SK-N-SH (cell line): ENCODE measurements around the gene CCT2. TPM values are rescaled to one million over a fixed set of nuclear protein-coding genes. Genes with fewer than 3 reads are reported as not detected.
A peak's percentile ranks its signal among the peaks of the same experiment; 100 is the strongest.

Source experiments
- CTCF ChIA-PET: fragments of 300-600, 350-600 bp; formaldehyde crosslinking; extraction: SDS; loops from one replicate; lab custom pipeline; 2021; lab: Yijun Ruan, JAX
- POLR2A ChIA-PET: fragments of 350-600 bp; sonication (Branson Sonifier 250); formaldehyde crosslinking; extraction: SDS; loops from one replicate; lab custom pipeline; 2020; ENCODE audit warnings: antibody characterized with exemption, inconsistent platforms; lab: Yijun Ruan, JAX
- DNase-seq: peaks from one replicate; pipeline ENCODE4 v3.0.0; 2012
- H2AFZ ChIP-seq: fragments of 200-600 bp; sonication (generic); 2 replicates; pipeline ENCODE4 v1.8.1; 2016; ENCODE audit warnings: antibody characterized with exemption, mild to moderate bottlenecking, low read depth
- H3F3A ChIP-seq: fragments of 200-600 bp; sonication (generic); replicated peaks from 2 replicates; pipeline ENCODE3; 2016; ENCODE audit warnings: antibody characterized with exemption, mild to moderate bottlenecking; ENCODE audit not compliant: insufficient read depth
- H3K27ac ChIP-seq, 2 experiments: fragments of 200-500 bp in 1 of 2; fragments of 200-600 bp in 1 of 2; sonication (Bioruptor generic) in 1 of 2; sonication (generic), shearing (Covaris generic) in 1 of 2; 2 replicates each; pipeline versions ENCODE4 v1.5.1 to v1.6.1; 2014 to 2016; ENCODE audit warnings: low read depth in 2 of 2, inconsistent platforms in 1 of 2, low read length in 1 of 2, mild to moderate bottlenecking in 1 of 2, mixed read lengths in 1 of 2
- H3K27me3 ChIP-seq: fragments of 200-600 bp; sonication (generic), shearing (Covaris generic); 2 replicates; pipeline ENCODE4 v1.6.1; 2016; ENCODE audit warnings: mixed run types; ENCODE audit not compliant: insufficient read depth
- H3K36me3 ChIP-seq, 2 experiments: fragments of 200-500 bp in 1 of 2; fragments of 200-600 bp in 1 of 2; sonication (Bioruptor generic) in 1 of 2; sonication (generic) in 1 of 2; replicated peaks in 1 of 2; 2 replicates each; pipeline versions ENCODE3 to v1.5.1; 2014 to 2016; ENCODE audit warnings: low read length in 1 of 2, mild to moderate bottlenecking in 1 of 2; ENCODE audit not compliant: insufficient read depth in 2 of 2, control insufficient read depth in 1 of 2
- H3K4me1 ChIP-seq, 2 experiments: fragments of 200-500 bp in 1 of 2; fragments of 200-600 bp in 1 of 2; sonication (Bioruptor generic) in 1 of 2; sonication (generic), shearing (Covaris generic) in 1 of 2; 2 replicates each; pipeline versions ENCODE4 v1.5.1 to v1.6.1; 2014 to 2016; ENCODE audit warnings: low read depth in 1 of 2, low read length in 1 of 2, mixed run types in 1 of 2; ENCODE audit not compliant: insufficient read depth in 2 of 2, control insufficient read depth in 1 of 2
- H3K4me2 ChIP-seq: fragments of 200-600 bp; sonication (generic), shearing (Covaris generic); 2 replicates; pipeline ENCODE4 v1.6.1; 2017; ENCODE audit warnings: mixed run types
- H3K4me3 ChIP-seq, 2 experiments: fragments of 200-500 bp in 1 of 2; fragments of 200-600 bp in 1 of 2; sonication (Bioruptor generic) in 1 of 2; sonication (generic), shearing (Covaris generic) in 1 of 2; 2 replicates each; pipeline versions ENCODE4 v1.5.1 to v1.8.1; 2014 to 2016; ENCODE audit warnings: low read depth in 2 of 2, inconsistent platforms in 1 of 2, low read length in 1 of 2, mild to moderate bottlenecking in 1 of 2, mixed read lengths in 1 of 2, moderate library complexity in 1 of 2
- H3K79me2 ChIP-seq: fragments of 200-600 bp; sonication (generic); 2 replicates; pipeline ENCODE4 v1.8.1; 2017; ENCODE audit warnings: mild to moderate bottlenecking; ENCODE audit not compliant: insufficient read depth
- H3K9ac ChIP-seq: fragments of 200-600 bp; sonication (generic); 2 replicates; pipeline ENCODE4 v1.6.1; 2017; ENCODE audit warnings: mixed run types
- H3K9me2 ChIP-seq: fragments of 200-600 bp; sonication (generic); 2 replicates; pipeline ENCODE4 v1.6.1; 2017; ENCODE audit warnings: mixed run types
- H3K9me3 ChIP-seq: fragments of 200-600 bp; sonication (generic); 2 replicates; pipeline ENCODE4 v1.6.1; 2017; ENCODE audit warnings: mixed run types, mild to moderate bottlenecking, moderate library complexity
- H4K20me1 ChIP-seq: fragments of 200-600 bp; sonication (generic); 2 replicates; pipeline ENCODE4 v1.6.1; 2017; ENCODE audit warnings: mild to moderate bottlenecking, mixed run types; ENCODE audit not compliant: insufficient read depth
- EP300 ChIP-seq, 2 experiments: IDR thresholded peaks; 2 replicates each; pipeline versions ENCODE4 v1.4.0 to v1.6.1; 2012; ENCODE audit warnings: borderline replicate concordance in 1 of 2, low read depth in 1 of 2, low read length in 1 of 2
- FOSL2 ChIP-seq: IDR thresholded peaks from 2 replicates; pipeline ENCODE4 v1.4.0; 2012; ENCODE audit warnings: low read depth, mild to moderate bottlenecking, moderate library complexity, borderline replicate concordance
- FOXM1 ChIP-seq: IDR thresholded peaks from 2 replicates; pipeline ENCODE4 v1.4.0; 2012; ENCODE audit warnings: low read depth, mild to moderate bottlenecking
- JUND ChIP-seq: IDR thresholded peaks from 2 replicates; pipeline ENCODE4 v1.4.0; 2012
- MXI1 ChIP-seq: IDR thresholded peaks from 2 replicates; pipeline ENCODE4 v1.6.1; 2012; ENCODE audit warnings: mild to moderate bottlenecking, low read depth, low read length, improper control_type of control experiment
- POLR2AphosphoS5 ChIP-seq: IDR thresholded peaks from 2 replicates; pipeline ENCODE4 v1.6.1; 2012; ENCODE audit warnings: low read depth, low read length
- SIN3A ChIP-seq: IDR thresholded peaks from 2 replicates; pipeline ENCODE4 v1.6.1; 2012; ENCODE audit warnings: low read depth, mild to moderate bottlenecking, low read length, moderate library complexity, borderline replicate concordance
- SMC3 ChIP-seq: IDR thresholded peaks from 2 replicates; pipeline ENCODE4 v1.6.1; 2012; ENCODE audit warnings: low read depth, low read length, improper control_type of control experiment
- TAF1 ChIP-seq: IDR thresholded peaks from 2 replicates; pipeline ENCODE4 v1.6.1; 2012; ENCODE audit warnings: low read depth, mild to moderate bottlenecking, low read length, moderate library complexity, borderline replicate concordance
- USF2 ChIP-seq: fragments of 150-350 bp; IDR thresholded peaks from 2 replicates; pipeline ENCODE4 v1.6.1; 2017; ENCODE audit warnings: antibody characterized with exemption, low read length, low read depth, borderline replicate concordance
- YY1 ChIP-seq: IDR thresholded peaks from 2 replicates; pipeline ENCODE4 v1.4.0; 2012; ENCODE audit warnings: low read depth, mild to moderate bottlenecking
- WGBS: methylation state at CpG from one replicate; pipeline ENCODE4 v1.1.6; 2017; ENCODE audit warnings: low lambda C conversion rate; 5-methylcytosine and 5-hydroxymethylcytosine counted together
- polyA plus RNA-seq, 3 experiments: library from polyadenylated mRNA; depleted of rRNA; stranded (reverse); fragments of >200 nt; gene quantifications; 2 replicates each; pipeline ENCODE4 v1.2.3, GENCODE V29; 2012
- TF ChIP-seq, protein P1 (sequence below): fragments of 200-600 bp; sonication (generic); IDR thresholded peaks from 2 replicates; pipeline ENCODE4 v1.6.1; 2017; ENCODE audit warnings: antibody characterized with exemption, mild to moderate bottlenecking, moderate library complexity
- TF ChIP-seq, protein P2 (sequence below): IDR thresholded peaks from 2 replicates; pipeline ENCODE4 v1.6.1; 2012; ENCODE audit warnings: mild to moderate bottlenecking, low read depth, low read length, moderate library complexity
- TF ChIP-seq, protein P3 (sequence below): fragments of 150-350 bp; IDR thresholded peaks from 2 replicates; pipeline ENCODE4 v1.6.1; 2016; ENCODE audit warnings: mild to moderate bottlenecking, low read depth, low read length
- TF ChIP-seq, protein P4 (sequence below): IDR thresholded peaks from 2 replicates; pipeline ENCODE4; 2012

Gene CCT2
- polyA plus RNA-seq, 1 of the 3 experiments (the other 2 are of a cell fraction), result 181 TPM

DNA sequence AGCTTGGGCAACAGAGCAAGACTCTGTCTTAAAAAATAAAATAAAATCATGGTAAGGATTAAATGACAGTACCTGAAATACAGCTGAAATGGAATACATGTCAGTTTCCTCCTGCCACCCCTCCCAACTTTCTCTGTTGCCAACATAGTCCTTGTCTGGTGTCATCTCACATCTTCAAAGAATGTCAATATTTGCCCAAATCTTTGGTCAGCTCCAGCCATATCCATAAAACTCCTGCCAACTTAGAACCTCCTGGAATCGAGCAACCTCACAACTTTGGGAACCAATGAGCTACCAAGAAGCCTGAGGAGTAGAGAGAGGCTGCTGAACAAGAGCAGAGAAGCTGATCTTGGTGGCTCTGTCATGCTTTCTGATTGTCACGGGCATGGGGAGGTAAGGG is 36.3 kb downstream of the CCT2 start:
- CTCF ChIA-PET, result interaction anchor here (1.2 to 6.6 kb wide), 3 partner anchors 10 to 43 kb away, joined by 3 to 45 read pairs (median 3); no protein-coding TSS in a partner anchor
- POLR2A ChIA-PET, result no interaction called here
- no peaks in the 10 kb centered on the region for H3K9me2 ChIP-seq
- H3K4me3 ChIP-seq, result no peak overlapping the region
- no peak overlapping the region for H2AFZ ChIP-seq
- no peak overlapping the region for H3K9ac ChIP-seq
- TF ChIP-seq JUND, result no peak
- TF ChIP-seq POLR2AphosphoS5, result no peak
- TF ChIP-seq FOSL2, result no peak
- TF ChIP-seq SMC3, result no peak
- no peak for TF ChIP-seq TAF1
- TF ChIP-seq SIN3A, result no peak
- TF ChIP-seq, protein P1, sequence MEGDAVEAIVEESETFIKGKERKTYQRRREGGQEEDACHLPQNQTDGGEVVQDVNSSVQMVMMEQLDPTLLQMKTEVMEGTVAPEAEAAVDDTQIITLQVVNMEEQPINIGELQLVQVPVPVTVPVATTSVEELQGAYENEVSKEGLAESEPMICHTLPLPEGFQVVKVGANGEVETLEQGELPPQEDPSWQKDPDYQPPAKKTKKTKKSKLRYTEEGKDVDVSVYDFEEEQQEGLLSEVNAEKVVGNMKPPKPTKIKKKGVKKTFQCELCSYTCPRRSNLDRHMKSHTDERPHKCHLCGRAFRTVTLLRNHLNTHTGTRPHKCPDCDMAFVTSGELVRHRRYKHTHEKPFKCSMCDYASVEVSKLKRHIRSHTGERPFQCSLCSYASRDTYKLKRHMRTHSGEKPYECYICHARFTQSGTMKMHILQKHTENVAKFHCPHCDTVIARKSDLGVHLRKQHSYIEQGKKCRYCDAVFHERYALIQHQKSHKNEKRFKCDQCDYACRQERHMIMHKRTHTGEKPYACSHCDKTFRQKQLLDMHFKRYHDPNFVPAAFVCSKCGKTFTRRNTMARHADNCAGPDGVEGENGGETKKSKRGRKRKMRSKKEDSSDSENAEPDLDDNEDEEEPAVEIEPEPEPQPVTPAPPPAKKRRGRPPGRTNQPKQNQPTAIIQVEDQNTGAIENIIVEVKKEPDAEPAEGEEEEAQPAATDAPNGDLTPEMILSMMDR, result no peak
- no peak for TF ChIP-seq USF2
- TF ChIP-seq MXI1, result no peak
- TF ChIP-seq FOXM1, result no peak
- no peaks in the 10 kb centered on the region for H3K36me3 ChIP-seq
- peaks cover 8% of the 10 kb centered on the region; the same call in 1 of the 2 replicates for H3K27me3 ChIP-seq
- peaks cover 0 to 17% of the 10 kb centered on the region in 2 experiments; a peak in 1 of 4 replicates for H3K4me1 ChIP-seq
- WGBS, result 52% methylated on average over 2 of the region's 2 CpGs
- no peak overlapping the region for H3K27ac ChIP-seq
- H3F3A ChIP-seq, result no peaks in the 10 kb centered on the region
- DNase-seq, result no peak
- H4K20me1 ChIP-seq, result no peaks in the 10 kb centered on the region
- H3K79me2 ChIP-seq, result no peaks in the 10 kb centered on the region
- no peak overlapping the region for H3K4me2 ChIP-seq
- H3K9me3 ChIP-seq, result no peaks in the 10 kb centered on the region

- no peak overlapping the region for H3K27ac ChIP-seq
- CTCF ChIA-PET, result interaction anchor here (1.1 to 2.4 kb wide), 3 partner anchors 12 to 53 kb away, joined by 3 to 14 read pairs (median 5); no protein-coding TSS in a partner anchor
- no peak overlapping the region for H3K4me2 ChIP-seq
- H3K4me3 ChIP-seq, result no peak overlapping the region
- no peak overlapping the region for H2AFZ ChIP-seq
- H3K79me2 ChIP-seq, result no peaks in the 10 kb centered on the region
- H3K36me3 ChIP-seq, result no peaks in the 10 kb centered on the region
- H3K4me1 ChIP-seq, result peaks cover 0 to 17% of the 10 kb centered on the region in 2 experiments; a peak in 1 of 4 replicates
- H3K9me3 ChIP-seq, result no peaks in the 10 kb centered on the region
- H3F3A ChIP-seq, result no peaks in the 10 kb centered on the region
- POLR2A ChIA-PET, result no interaction called here
- no peak overlapping the region for H3K9ac ChIP-seq
- DNase-seq, result peak; percentile 80
- no peaks in the 10 kb centered on the region for H4K20me1 ChIP-seq
- no peaks in the 10 kb centered on the region for H3K9me2 ChIP-seq
- H3K27me3 ChIP-seq, result peaks cover 8% of the 10 kb centered on the region; the same call in 1 of the 2 replicates
- 44% methylated on average over 6 of the region's 13 CpGs for WGBS
- TF ChIP-seq MXI1, result peak; percentile 63
- TF ChIP-seq, protein P1, result no peak
- no peak for TF ChIP-seq YY1
- TF ChIP-seq, protein P2, sequence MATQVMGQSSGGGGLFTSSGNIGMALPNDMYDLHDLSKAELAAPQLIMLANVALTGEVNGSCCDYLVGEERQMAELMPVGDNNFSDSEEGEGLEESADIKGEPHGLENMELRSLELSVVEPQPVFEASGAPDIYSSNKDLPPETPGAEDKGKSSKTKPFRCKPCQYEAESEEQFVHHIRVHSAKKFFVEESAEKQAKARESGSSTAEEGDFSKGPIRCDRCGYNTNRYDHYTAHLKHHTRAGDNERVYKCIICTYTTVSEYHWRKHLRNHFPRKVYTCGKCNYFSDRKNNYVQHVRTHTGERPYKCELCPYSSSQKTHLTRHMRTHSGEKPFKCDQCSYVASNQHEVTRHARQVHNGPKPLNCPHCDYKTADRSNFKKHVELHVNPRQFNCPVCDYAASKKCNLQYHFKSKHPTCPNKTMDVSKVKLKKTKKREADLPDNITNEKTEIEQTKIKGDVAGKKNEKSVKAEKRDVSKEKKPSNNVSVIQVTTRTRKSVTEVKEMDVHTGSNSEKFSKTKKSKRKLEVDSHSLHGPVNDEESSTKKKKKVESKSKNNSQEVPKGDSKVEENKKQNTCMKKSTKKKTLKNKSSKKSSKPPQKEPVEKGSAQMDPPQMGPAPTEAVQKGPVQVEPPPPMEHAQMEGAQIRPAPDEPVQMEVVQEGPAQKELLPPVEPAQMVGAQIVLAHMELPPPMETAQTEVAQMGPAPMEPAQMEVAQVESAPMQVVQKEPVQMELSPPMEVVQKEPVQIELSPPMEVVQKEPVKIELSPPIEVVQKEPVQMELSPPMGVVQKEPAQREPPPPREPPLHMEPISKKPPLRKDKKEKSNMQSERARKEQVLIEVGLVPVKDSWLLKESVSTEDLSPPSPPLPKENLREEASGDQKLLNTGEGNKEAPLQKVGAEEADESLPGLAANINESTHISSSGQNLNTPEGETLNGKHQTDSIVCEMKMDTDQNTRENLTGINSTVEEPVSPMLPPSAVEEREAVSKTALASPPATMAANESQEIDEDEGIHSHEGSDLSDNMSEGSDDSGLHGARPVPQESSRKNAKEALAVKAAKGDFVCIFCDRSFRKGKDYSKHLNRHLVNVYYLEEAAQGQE, result no peak
- peak in 1 of 2 experiments; percentile 90; a peak in 2 of 4 replicates for TF ChIP-seq EP300 (IDR thresholded peaks at IDR 0.05; ENCODE audit: borderline replicate concordance in 1 of 2, low read depth in 1 of 2, low read length in 1 of 2)
- TF ChIP-seq, protein P3, sequence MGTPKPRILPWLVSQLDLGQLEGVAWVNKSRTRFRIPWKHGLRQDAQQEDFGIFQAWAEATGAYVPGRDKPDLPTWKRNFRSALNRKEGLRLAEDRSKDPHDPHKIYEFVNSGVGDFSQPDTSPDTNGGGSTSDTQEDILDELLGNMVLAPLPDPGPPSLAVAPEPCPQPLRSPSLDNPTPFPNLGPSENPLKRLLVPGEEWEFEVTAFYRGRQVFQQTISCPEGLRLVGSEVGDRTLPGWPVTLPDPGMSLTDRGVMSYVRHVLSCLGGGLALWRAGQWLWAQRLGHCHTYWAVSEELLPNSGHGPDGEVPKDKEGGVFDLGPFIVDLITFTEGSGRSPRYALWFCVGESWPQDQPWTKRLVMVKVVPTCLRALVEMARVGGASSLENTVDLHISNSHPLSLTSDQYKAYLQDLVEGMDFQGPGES, result no peak
- TF ChIP-seq, protein P4, sequence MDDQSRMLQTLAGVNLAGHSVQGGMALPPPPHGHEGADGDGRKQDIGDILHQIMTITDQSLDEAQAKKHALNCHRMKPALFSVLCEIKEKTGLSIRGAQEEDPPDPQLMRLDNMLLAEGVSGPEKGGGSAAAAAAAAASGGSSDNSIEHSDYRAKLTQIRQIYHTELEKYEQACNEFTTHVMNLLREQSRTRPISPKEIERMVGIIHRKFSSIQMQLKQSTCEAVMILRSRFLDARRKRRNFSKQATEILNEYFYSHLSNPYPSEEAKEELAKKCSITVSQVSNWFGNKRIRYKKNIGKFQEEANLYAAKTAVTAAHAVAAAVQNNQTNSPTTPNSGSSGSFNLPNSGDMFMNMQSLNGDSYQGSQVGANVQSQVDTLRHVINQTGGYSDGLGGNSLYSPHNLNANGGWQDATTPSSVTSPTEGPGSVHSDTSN, result no peak
- no peak for TF ChIP-seq POLR2AphosphoS5
Observed at GRCh38 chr12:69623970-69624369, 38.7 kb downstream of the CCT2 start.
